ENCODE results near the gene TEX14.

Gene TEX14

GRCh38 chr17:58533616-58534188, 158.1 kb downstream of the TEX14 start:
- Histone ChIP-seq H3K36me3 (ENCODE audit: insufficient read depth, low read length) (no peaks in the 10 kb centered on the region), H2AFZ (ENCODE audit: low read depth, low read length) (no peak overlapping the region), H3K27me3 (ENCODE audit: insufficient read depth, low read length, poor library complexity) (peaks cover 76% of the 10 kb centered on the region), H3K4me3 (ENCODE audit: low read depth in 1 of 2, low read length in 2 of 2) (no peak overlapping the region), H3K9ac (ENCODE audit: low read depth, low read length) (no peak overlapping the region), H3K4me1 (ENCODE audit: insufficient read depth, low read length) (peaks cover 2% of the 10 kb centered on the region; the same call in 1 of the 2 replicates), H3K4me2 (ENCODE audit: insufficient read depth, low read length) (no peak overlapping the region), H3K79me2 (ENCODE audit: insufficient read depth, low read length) (no peaks in the 10 kb centered on the region), H3K9me3 (ENCODE audit: insufficient read depth, low read length, severe bottlenecking) (no peaks in the 10 kb centered on the region), H4K20me1 (ENCODE audit: insufficient read depth, low read length) (peaks cover 11% of the 10 kb centered on the region; the same call in 1 of the 2 replicates), H3K27ac (ENCODE audit: low read length) (no peak overlapping the region)
- TF ChIP-seq CTCF (IDR thresholded peaks at IDR 0.05; ENCODE audit: borderline replicate concordance, extremely low read depth, low read length, poor library complexity, severe bottlenecking): no peak
- no peak for TF ChIP-seq EZH2 (IDR thresholded peaks at IDR 0.05; ENCODE audit: borderline replicate concordance, low read depth, low read length, severe bottlenecking)
- no peak for ATAC-seq (ENCODE audit: insufficient read depth, low read depth)
- DNase-seq: no peak

GRCh38 chr17:58532555-58532951, 159.3 kb downstream of the TEX14 start:
- Histone ChIP-seq H3K4me2 (ENCODE audit: insufficient read depth, low read length) (no peak overlapping the region), H3K27me3 (ENCODE audit: insufficient read depth, low read length, poor library complexity) (peaks cover 73% of the 10 kb centered on the region), H2AFZ (ENCODE audit: low read depth, low read length) (no peak overlapping the region), H3K79me2 (ENCODE audit: insufficient read depth, low read length) (no peaks in the 10 kb centered on the region), H3K9ac (ENCODE audit: low read depth, low read length) (no peak overlapping the region), H3K27ac (ENCODE audit: low read length) (no peak overlapping the region), H4K20me1 (ENCODE audit: insufficient read depth, low read length) (peaks cover 11% of the 10 kb centered on the region; the same call in 1 of the 2 replicates), H3K36me3 (ENCODE audit: insufficient read depth, low read length) (no peaks in the 10 kb centered on the region), H3K9me3 (ENCODE audit: insufficient read depth, low read length, severe bottlenecking) (no peaks in the 10 kb centered on the region), H3K4me1 (ENCODE audit: insufficient read depth, low read length) (peaks cover 2% of the 10 kb centered on the region; the same call in 1 of the 2 replicates), H3K4me3 (ENCODE audit: low read depth in 1 of 2, low read length in 2 of 2) (no peak overlapping the region)
- ATAC-seq (ENCODE audit: insufficient read depth, low read depth) (no peak), DNase-seq (no peak)
- TF ChIP-seq EZH2 (IDR thresholded peaks at IDR 0.05; ENCODE audit: borderline replicate concordance, low read depth, low read length, severe bottlenecking): peak; percentile 41
- TF ChIP-seq CTCF (IDR thresholded peaks at IDR 0.05; ENCODE audit: borderline replicate concordance, extremely low read depth, low read length, poor library complexity, severe bottlenecking): no peak

GRCh38 chr17:58531661-58532554, 159.9 kb downstream of the TEX14 start:
- Histone ChIP-seq H2AFZ (ENCODE audit: low read depth, low read length) (no peak overlapping the region), H3K4me2 (ENCODE audit: insufficient read depth, low read length) (peak overlapping the region; percentile 55), H3K27ac (ENCODE audit: low read length) (no peak overlapping the region), H3K4me3 (ENCODE audit: low read depth in 1 of 2, low read length in 2 of 2) (0 out of 4 replicates have a peak overlapping the region, but pooled peaks of 1 of the 2 experiments have one; percentile 7), H3K79me2 (ENCODE audit: insufficient read depth, low read length) (no peaks in the 10 kb centered on the region), H4K20me1 (ENCODE audit: insufficient read depth, low read length) (peaks cover 11% of the 10 kb centered on the region; the same call in 1 of the 2 replicates), H3K27me3 (ENCODE audit: insufficient read depth, low read length, poor library complexity) (peaks cover 73% of the 10 kb centered on the region), H3K9ac (ENCODE audit: low read depth, low read length) (no peak overlapping the region), H3K9me3 (ENCODE audit: insufficient read depth, low read length, severe bottlenecking) (no peaks in the 10 kb centered on the region), H3K36me3 (ENCODE audit: insufficient read depth, low read length) (no peaks in the 10 kb centered on the region), H3K4me1 (ENCODE audit: insufficient read depth, low read length) (peaks cover 2% of the 10 kb centered on the region; the same call in 1 of the 2 replicates)
- ATAC-seq (ENCODE audit: insufficient read depth, low read depth) (peak; percentile 81), DNase-seq (no peak)
- TF ChIP-seq CTCF (IDR thresholded peaks at IDR 0.05; ENCODE audit: borderline replicate concordance, extremely low read depth, low read length, poor library complexity, severe bottlenecking) (no peak), EZH2 (IDR thresholded peaks at IDR 0.05; ENCODE audit: borderline replicate concordance, low read depth, low read length, severe bottlenecking) (peak; percentile 66)

Measured in DND-41 (cell line).